ENCODE measurements around the gene COTL1.

Gene COTL1

GRCh38 chr16:84589975-84590719, 27.7 kb downstream of the COTL1 start:
- no peaks in the 10 kb centered on the region for H3K36me3 ChIP-seq (ENCODE audit: insufficient read depth, low read length)
- no peak overlapping the region for H3K4me3 ChIP-seq (ENCODE audit: low read depth in 1 of 2, low read length in 2 of 2)
- H3K9me3 ChIP-seq (ENCODE audit: low read length): no peaks in the 10 kb centered on the region
- no peaks in the 10 kb centered on the region for H3K4me1 ChIP-seq (ENCODE audit: insufficient read depth, low read length)
- H3K27me3 ChIP-seq (ENCODE audit: control insufficient read depth in 1 of 2, insufficient read depth in 2 of 2, low read length in 2 of 2): no peaks in the 10 kb centered on the region
- H3K27ac ChIP-seq (ENCODE audit: low read depth, low read length): no peak overlapping the region
- H3K9ac ChIP-seq (ENCODE audit: low read length): no peak overlapping the region

- Histone ChIP-seq H3K4me3 (ENCODE audit: low read depth in 1 of 2, low read length in 2 of 2) (no peak overlapping the region), H3K9me3 (ENCODE audit: low read length) (no peaks in the 10 kb centered on the region), H3K9ac (ENCODE audit: low read length) (no peak overlapping the region), H3K27ac (ENCODE audit: low read depth, low read length) (no peak overlapping the region), H3K36me3 (ENCODE audit: insufficient read depth, low read length) (no peaks in the 10 kb centered on the region), H3K27me3 (ENCODE audit: control insufficient read depth in 1 of 2, insufficient read depth in 2 of 2, low read length in 2 of 2) (no peaks in the 10 kb centered on the region), H3K4me1 (ENCODE audit: insufficient read depth, low read length) (no peaks in the 10 kb centered on the region)
These were observed 28.9 kb downstream of the COTL1 start for GRCh38 chr16:84588991-84589390.

GRCh38 chr16:84585886-84586285, 32.0 kb downstream of the COTL1 start:
- no peaks in the 10 kb centered on the region for H3K36me3 ChIP-seq (ENCODE audit: insufficient read depth, low read length)
- no peak overlapping the region for H3K4me3 ChIP-seq (ENCODE audit: low read depth in 1 of 2, low read length in 2 of 2)

DNA sequence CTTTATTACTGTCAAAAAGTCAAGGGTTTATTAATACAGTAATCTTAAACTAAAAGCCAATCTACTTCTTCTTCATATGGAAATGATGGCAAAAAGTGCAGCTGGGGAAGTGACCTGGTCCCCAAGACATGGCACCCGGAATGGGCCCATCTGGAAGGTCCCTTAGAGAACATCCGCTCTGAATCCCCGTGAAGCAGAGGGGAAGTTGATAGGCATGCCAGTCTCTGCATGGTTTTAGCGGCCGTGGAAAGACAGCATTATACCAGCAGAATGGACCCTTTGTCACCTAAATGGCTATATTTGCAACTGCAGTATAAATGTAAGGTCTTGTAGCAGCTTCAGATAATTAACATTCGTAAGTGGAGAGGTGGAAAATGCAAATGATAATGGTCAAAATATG, 32.4 kb downstream of the COTL1 start:
- Histone ChIP-seq H3K4me3 (ENCODE audit: low read depth in 1 of 2, low read length in 2 of 2) (no peak overlapping the region), H3K4me1 (ENCODE audit: insufficient read depth, low read length) (no peaks in the 10 kb centered on the region), H3K36me3 (ENCODE audit: insufficient read depth, low read length) (no peaks in the 10 kb centered on the region), H3K27me3 (ENCODE audit: control insufficient read depth in 1 of 2, insufficient read depth in 2 of 2, low read length in 2 of 2) (no peaks in the 10 kb centered on the region), H3K9ac (ENCODE audit: low read length) (no peak overlapping the region), H3K9me3 (ENCODE audit: low read length) (no peaks in the 10 kb centered on the region), H3K27ac (ENCODE audit: low read depth, low read length) (no peak overlapping the region)

More at GRCh38 chr16:84585886-84586285, 32.0 kb downstream of the COTL1 start:
- Histone ChIP-seq H3K27me3 (ENCODE audit: control insufficient read depth in 1 of 2, insufficient read depth in 2 of 2, low read length in 2 of 2) (no peaks in the 10 kb centered on the region), H3K4me1 (ENCODE audit: insufficient read depth, low read length) (no peaks in the 10 kb centered on the region), H3K9ac (ENCODE audit: low read length) (no peak overlapping the region), H3K9me3 (ENCODE audit: low read length) (no peaks in the 10 kb centered on the region), H3K27ac (ENCODE audit: low read depth, low read length) (no peak overlapping the region)

DNA sequence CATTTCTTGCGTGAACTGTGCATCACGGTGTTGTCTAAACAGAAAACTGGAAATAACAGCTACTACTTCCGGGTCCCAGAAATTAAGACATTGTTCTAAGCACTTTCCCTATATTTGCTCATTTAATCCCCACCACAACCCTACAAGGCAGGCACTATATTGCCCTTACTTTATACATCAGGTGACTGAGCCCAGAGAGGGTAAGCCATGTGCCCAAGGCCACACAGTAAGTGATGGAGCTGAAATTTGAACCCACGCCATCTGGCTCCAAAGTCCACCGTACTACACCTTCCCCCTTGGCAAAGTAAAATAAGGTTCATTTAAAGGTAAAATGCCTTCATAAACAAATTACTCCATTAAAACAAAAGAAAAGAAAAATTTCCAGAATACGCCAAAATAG, 33.2 kb downstream of the COTL1 start:
- no peaks in the 10 kb centered on the region for H3K4me1 ChIP-seq (ENCODE audit: insufficient read depth, low read length)
- no peaks in the 10 kb centered on the region for H3K9me3 ChIP-seq (ENCODE audit: low read length)
- H3K27ac ChIP-seq (ENCODE audit: low read depth, low read length): no peak overlapping the region
- no peak overlapping the region for H3K4me3 ChIP-seq (ENCODE audit: low read depth in 1 of 2, low read length in 2 of 2)
- H3K36me3 ChIP-seq (ENCODE audit: insufficient read depth, low read length): no peaks in the 10 kb centered on the region
- H3K9ac ChIP-seq (ENCODE audit: low read length): no peak overlapping the region
- H3K27me3 ChIP-seq (ENCODE audit: control insufficient read depth in 1 of 2, insufficient read depth in 2 of 2, low read length in 2 of 2): no peaks in the 10 kb centered on the region

- Histone ChIP-seq H3K4me3 (ENCODE audit: low read depth in 1 of 2, low read length in 2 of 2) (no peak overlapping the region), H3K36me3 (ENCODE audit: insufficient read depth, low read length) (no peaks in the 10 kb centered on the region), H3K9ac (ENCODE audit: low read length) (no peak overlapping the region), H3K27me3 (ENCODE audit: control insufficient read depth in 1 of 2, insufficient read depth in 2 of 2, low read length in 2 of 2) (no peaks in the 10 kb centered on the region), H3K9me3 (ENCODE audit: low read length) (no peaks in the 10 kb centered on the region), H3K4me1 (ENCODE audit: insufficient read depth, low read length) (no peaks in the 10 kb centered on the region), H3K27ac (ENCODE audit: low read depth, low read length) (no peak overlapping the region)
These were observed 33.9 kb downstream of the COTL1 start for GRCh38 chr16:84583995-84584394.

DNA sequence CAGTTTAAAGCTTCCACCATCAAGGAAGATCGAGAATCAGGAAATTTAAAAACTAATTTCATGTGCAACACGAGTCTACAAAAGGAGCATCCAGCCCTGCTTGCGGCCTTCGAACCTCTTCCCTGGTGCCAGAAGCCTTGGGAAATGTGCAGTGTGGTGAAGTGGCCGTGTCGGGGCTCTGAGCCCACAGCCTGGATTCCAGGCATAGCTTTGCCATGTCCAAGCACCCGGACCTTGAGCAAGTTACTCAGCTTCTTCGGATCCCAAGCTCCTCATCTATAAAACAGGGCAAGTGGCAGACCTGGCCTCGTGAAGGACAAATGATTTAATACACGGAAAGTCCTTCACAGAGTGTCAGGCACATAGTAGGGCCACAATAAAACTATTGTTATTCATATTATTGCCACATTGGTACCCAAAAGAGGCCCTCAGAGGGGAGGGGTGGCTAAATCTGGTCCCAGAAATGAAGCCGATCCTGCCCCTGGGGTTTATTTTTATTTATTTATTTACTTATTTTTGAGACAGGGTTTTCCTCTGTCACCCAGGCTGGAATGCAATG, 34.8 kb downstream of the COTL1 start:
- H3K27me3 ChIP-seq (ENCODE audit: control insufficient read depth in 1 of 2, insufficient read depth in 2 of 2, low read length in 2 of 2): no peaks in the 10 kb centered on the region
- H3K9me3 ChIP-seq (ENCODE audit: low read length): no peaks in the 10 kb centered on the region
- no peak overlapping the region for H3K9ac ChIP-seq (ENCODE audit: low read length)
- H3K27ac ChIP-seq (ENCODE audit: low read depth, low read length): no peak overlapping the region
- no peaks in the 10 kb centered on the region for H3K4me1 ChIP-seq (ENCODE audit: insufficient read depth, low read length)
- no peak overlapping the region for H3K4me3 ChIP-seq (ENCODE audit: low read depth in 1 of 2, low read length in 2 of 2)
- H3K36me3 ChIP-seq (ENCODE audit: insufficient read depth, low read length): no peaks in the 10 kb centered on the region

DNA sequence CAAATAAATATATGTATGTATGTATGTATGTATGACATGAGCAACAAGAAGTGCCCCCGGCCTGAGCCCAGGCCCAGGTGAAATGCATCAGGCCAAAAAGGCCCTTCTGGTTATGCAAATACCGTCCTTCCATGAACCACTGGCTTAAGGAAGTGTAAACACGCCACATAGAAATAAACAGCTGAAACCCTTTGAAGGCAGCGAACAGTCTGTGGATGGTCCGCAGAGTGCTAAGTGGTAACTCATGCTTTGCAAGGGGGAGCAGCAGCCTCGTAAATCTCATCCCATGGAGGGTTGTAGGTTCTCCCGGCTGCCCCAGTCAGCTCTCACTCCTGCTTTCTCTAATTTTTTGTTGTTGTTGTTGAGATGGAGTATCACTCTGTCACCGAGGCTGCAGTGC, 36.7 kb downstream of the COTL1 start:
- H3K9ac ChIP-seq (ENCODE audit: low read length): no peak overlapping the region
- no peak overlapping the region for H3K27ac ChIP-seq (ENCODE audit: low read depth, low read length)
- no peaks in the 10 kb centered on the region for H3K9me3 ChIP-seq (ENCODE audit: low read length)
- no peaks in the 10 kb centered on the region for H3K4me1 ChIP-seq (ENCODE audit: insufficient read depth, low read length)
- H3K36me3 ChIP-seq (ENCODE audit: insufficient read depth, low read length): no peaks in the 10 kb centered on the region
- no peak overlapping the region for H3K4me3 ChIP-seq (ENCODE audit: low read depth in 1 of 2, low read length in 2 of 2)
- no peaks in the 10 kb centered on the region for H3K27me3 ChIP-seq (ENCODE audit: control insufficient read depth in 1 of 2, insufficient read depth in 2 of 2, low read length in 2 of 2)

DNA sequence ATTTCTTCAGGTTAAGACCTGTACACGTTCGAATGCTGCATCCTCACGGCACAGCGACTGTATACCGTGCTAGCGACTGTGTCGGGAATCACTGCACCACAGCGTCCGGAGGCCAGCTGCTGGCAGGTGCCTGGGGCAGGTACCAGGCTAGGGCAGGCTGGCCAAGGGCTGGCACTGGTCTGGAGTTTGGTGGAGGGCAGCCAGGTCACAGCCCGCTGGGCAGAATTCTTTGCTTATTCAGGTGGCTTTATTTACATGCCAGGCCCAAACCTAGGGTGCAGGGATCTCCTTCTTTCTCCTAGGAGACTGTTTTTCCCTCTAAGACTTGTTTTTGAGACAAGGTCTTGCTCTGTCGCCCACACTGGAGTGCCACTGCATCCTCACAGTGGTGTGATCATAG, 37.9 kb downstream of the COTL1 start:
- Histone ChIP-seq H3K9me3 (ENCODE audit: low read length) (no peaks in the 10 kb centered on the region), H3K27ac (ENCODE audit: low read depth, low read length) (no peak overlapping the region), H3K4me1 (ENCODE audit: insufficient read depth, low read length) (no peaks in the 10 kb centered on the region), H3K36me3 (ENCODE audit: insufficient read depth, low read length) (no peaks in the 10 kb centered on the region), H3K4me3 (ENCODE audit: low read depth in 1 of 2, low read length in 2 of 2) (no peak overlapping the region), H3K9ac (ENCODE audit: low read length) (no peak overlapping the region), H3K27me3 (ENCODE audit: control insufficient read depth in 1 of 2, insufficient read depth in 2 of 2, low read length in 2 of 2) (no peaks in the 10 kb centered on the region)

GRCh38 chr16:84578538-84579126, 39.2 kb downstream of the COTL1 start:
- no peaks in the 10 kb centered on the region for H3K4me1 ChIP-seq (ENCODE audit: insufficient read depth, low read length)
- no peak overlapping the region for H3K27ac ChIP-seq (ENCODE audit: low read depth, low read length)
- H3K9ac ChIP-seq (ENCODE audit: low read length): no peak overlapping the region
- H3K36me3 ChIP-seq (ENCODE audit: insufficient read depth, low read length): no peaks in the 10 kb centered on the region
- no peak overlapping the region for H3K4me3 ChIP-seq (ENCODE audit: low read depth in 1 of 2, low read length in 2 of 2)
- no peaks in the 10 kb centered on the region for H3K9me3 ChIP-seq (ENCODE audit: low read length)
- H3K27me3 ChIP-seq (ENCODE audit: control insufficient read depth in 1 of 2, insufficient read depth in 2 of 2, low read length in 2 of 2): no peaks in the 10 kb centered on the region

DNA sequence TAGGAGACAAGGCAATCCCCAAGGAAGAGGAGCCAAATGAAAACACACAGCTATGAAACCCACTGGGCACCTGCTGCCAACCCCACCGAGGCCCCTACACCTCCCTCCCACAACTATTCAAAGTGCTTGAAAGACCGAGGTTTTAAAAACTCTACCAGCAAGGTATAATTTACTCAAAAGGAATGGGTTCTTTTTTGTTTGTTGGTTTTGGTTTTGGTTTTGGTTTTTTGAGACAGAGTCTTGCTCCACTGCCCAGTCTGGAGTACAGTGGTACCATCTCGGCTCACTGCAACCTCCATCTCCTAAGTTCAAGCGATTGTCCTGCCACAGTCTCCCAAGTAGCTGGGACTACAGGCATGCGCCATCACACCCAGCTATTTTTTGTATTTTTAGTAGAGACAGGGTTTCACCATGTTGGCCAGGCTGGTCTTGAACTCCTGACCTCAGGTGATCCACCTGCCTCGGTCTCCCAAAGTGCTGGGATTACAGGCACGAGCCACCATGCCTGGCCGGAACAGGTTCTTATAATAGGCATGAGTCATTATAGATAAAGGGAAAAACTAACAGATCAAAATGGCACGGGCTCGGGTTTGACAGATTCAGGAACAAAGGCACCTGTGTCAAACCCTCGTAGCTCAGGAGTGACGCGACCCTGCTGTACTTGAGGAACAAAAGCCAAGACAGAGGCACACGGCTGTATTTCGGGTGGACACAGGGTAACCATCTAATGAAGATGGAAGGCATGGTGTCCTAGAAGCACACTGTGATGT, 40.7 kb downstream of the COTL1 start:
- Histone ChIP-seq H3K27me3 (ENCODE audit: control insufficient read depth in 1 of 2, insufficient read depth in 2 of 2, low read length in 2 of 2) (no peaks in the 10 kb centered on the region), H3K27ac (ENCODE audit: low read depth, low read length) (no peak overlapping the region), H3K9me3 (ENCODE audit: low read length) (no peaks in the 10 kb centered on the region), H3K4me1 (ENCODE audit: insufficient read depth, low read length) (no peaks in the 10 kb centered on the region), H3K4me3 (ENCODE audit: low read depth in 1 of 2, low read length in 2 of 2) (no peak overlapping the region), H3K36me3 (ENCODE audit: insufficient read depth, low read length) (no peaks in the 10 kb centered on the region), H3K9ac (ENCODE audit: low read length) (no peak overlapping the region)
